A549 (cell line): ENCODE results near the gene VMA21. TPM values are rescaled to one million over a fixed set of nuclear protein-coding genes. Genes with fewer than 3 reads are reported as not detected.

Experiments used
- ATAC-seq, 2 experiments: fragments of 200-7000 bp in 1 of 2; fragments of >200 bp in 1 of 2; cut with Nextera tagmentation in 1 of 2; cut with Tn5 transposase in 1 of 2; 3 replicates each; pipeline versions ENCODE4 v1.8.0 to v1.9.1; 2018 to 2020; ENCODE audit warnings: mild to moderate bottlenecking in 1 of 2, moderate library complexity in 1 of 2
- CTCF ChIA-PET: fragments of 300-600 bp; sonication (Branson Sonifier 250); formaldehyde crosslinking; extraction: SDS; loops from one replicate; lab custom pipeline; 2021; ENCODE audit warnings: antibody characterized with exemption, inconsistent platforms; lab: Yijun Ruan, JAX
- POLR2A ChIA-PET: fragments of 350-600 bp; formaldehyde crosslinking; extraction: SDS; loops from one replicate; lab custom pipeline; 2021; ENCODE audit warnings: antibody characterized with exemption, inconsistent platforms; lab: Yijun Ruan, JAX
- DNase-seq, 2 experiments: peaks; one replicate each; pipeline versions ENCODE4 v3.0.0 to v3.0.0-alpha.2; 2011 to 2016; ENCODE audit warnings: low read depth in 1 of 2, low spot score in 1 of 2
- FAIRE-seq: peaks from 2 replicates; lab custom pipeline; 2011; peaks lifted over from hg19 to GRCh38; lab: Jason Lieb, UNC
- H3K27ac ChIP-seq, 2 experiments: fragments of >200 bp; sonication (Bioruptor Twin); formaldehyde crosslinking; 3 replicates each; pipeline ENCODE4 v1.5.1; 2016 to 2017
- H3K4me1 ChIP-seq: fragments of >200 bp; sonication (Bioruptor Twin); formaldehyde crosslinking; 3 replicates; pipeline ENCODE4 v1.6.1; 2016
- H3K4me2 ChIP-seq: fragments of >200 bp; sonication (Bioruptor Twin); formaldehyde crosslinking; 3 replicates; pipeline ENCODE4 v1.6.1; 2016
- H3K4me3 ChIP-seq: fragments of >200 bp; sonication (Bioruptor Twin); formaldehyde crosslinking; 3 replicates; pipeline ENCODE4 v1.5.1; 2016
- H3K9me3 ChIP-seq: fragments of >200 bp; sonication (Bioruptor Twin); formaldehyde crosslinking; 3 replicates; pipeline ENCODE4 v1.6.1; 2016
- BHLHE40 ChIP-seq: IDR thresholded peaks from 2 replicates; pipeline ENCODE4 v1.6.1; 2012; ENCODE audit warnings: low read depth, low read length, inconsistent platforms
- CBX2 ChIP-seq: fragments of 200-600 bp; sonication (generic); IDR thresholded peaks from 2 replicates; pipeline ENCODE4 v1.6.1; 2016; ENCODE audit warnings: low read depth, mild to moderate bottlenecking, borderline replicate concordance
- CBX8 ChIP-seq: fragments of 200-600 bp; sonication (generic); IDR thresholded peaks from 2 replicates; pipeline ENCODE4 v1.6.1; 2016
- CEBPB ChIP-seq, 2 experiments: fragments of >200 bp in 1 of 2; sonication (Bioruptor Twin) in 1 of 2; formaldehyde crosslinking in 1 of 2; IDR thresholded peaks; 2 replicates each; pipeline ENCODE4 v1.6.1; 2012 to 2016
- EP300 ChIP-seq, 2 experiments: fragments of >200 bp; sonication (Bioruptor Twin); formaldehyde crosslinking; IDR thresholded peaks; 2 replicates in 1 of 2; 3 replicates in 1 of 2; pipeline ENCODE4 v1.6.1; 2016 to 2017
- ESRRA ChIP-seq: fragments of 150-350 bp; IDR thresholded peaks from 2 replicates; pipeline ENCODE4 v1.6.1; 2014; ENCODE audit warnings: mild to moderate bottlenecking, low read length, borderline replicate concordance
- FOSB ChIP-seq: fragments of 250-450 bp; sonication (Bioruptor Pico); IDR thresholded peaks from 2 replicates; pipeline ENCODE4 v1.5.0; 2020; ENCODE audit warnings: mild to moderate bottlenecking, moderate library complexity
- HOXA7 ChIP-seq: fragments of 250-450 bp; sonication (Bioruptor Pico); IDR thresholded peaks from 2 replicates; pipeline ENCODE4 v1.5.0; 2020; ENCODE audit warnings: mild to moderate bottlenecking, moderate library complexity
- HOXB5 ChIP-seq: fragments of 250-450 bp; sonication (Bioruptor Pico); IDR thresholded peaks from 2 replicates; pipeline ENCODE4 v1.5.0; 2020; ENCODE audit warnings: mild to moderate bottlenecking, moderate library complexity
- JUN ChIP-seq, 2 experiments: fragments of >200 bp; sonication (Bioruptor Twin); formaldehyde crosslinking; IDR thresholded peaks; 2 replicates in 1 of 2; 3 replicates in 1 of 2; pipeline ENCODE4 v1.6.1; 2016 to 2017
- MAZ ChIP-seq: fragments of 150-350 bp; IDR thresholded peaks from 2 replicates; pipeline ENCODE4 v1.6.1; 2014; ENCODE audit warnings: antibody characterized with exemption, low read depth, low read length, borderline replicate concordance
- MYC ChIP-seq: IDR thresholded peaks from 2 replicates; pipeline ENCODE4 v1.6.1; 2012; ENCODE audit warnings: mild to moderate bottlenecking, inconsistent platforms, low read length, improper control_type of control experiment, borderline replicate concordance
- POLR2A ChIP-seq: IDR thresholded peaks from 2 replicates; pipeline ENCODE4 v1.6.1; 2012; ENCODE audit warnings: mild to moderate bottlenecking, low read length
- POLR2AphosphoS2 ChIP-seq: conservative IDR thresholded peaks from 2 replicates; pipeline ENCODE4 v1.6.1; 2012; ENCODE audit warnings: low read length, improper control_type of control experiment, inconsistent platforms
- RAD21 ChIP-seq, 2 experiments: fragments of >200 bp in 1 of 2; sonication (Bioruptor Twin) in 1 of 2; formaldehyde crosslinking in 1 of 2; IDR thresholded peaks in 1 of 2; conservative IDR thresholded peaks in 1 of 2; 2 replicates in 1 of 2; 3 replicates in 1 of 2; pipeline ENCODE4 v1.6.1; 2012 to 2018; ENCODE audit warnings: inconsistent platforms in 1 of 2
- RCOR1 ChIP-seq: fragments of 150-350 bp; IDR thresholded peaks from 2 replicates; pipeline ENCODE4 v1.6.1; 2014; ENCODE audit warnings: antibody characterized with exemption, low read length, low read depth
- SMC3 ChIP-seq: fragments of >200 bp; sonication (Bioruptor Twin); formaldehyde crosslinking; IDR thresholded peaks from 3 replicates; pipeline ENCODE4 v1.6.1; 2018; ENCODE audit warnings: inconsistent platforms
- TFCP2L1 ChIP-seq: fragments of 250-450 bp; sonication (Bioruptor Pico); IDR thresholded peaks from 2 replicates; pipeline ENCODE4 v1.5.0; 2021; ENCODE audit warnings: mild to moderate bottlenecking
- ZC3H11A ChIP-seq: fragments of 450-650 bp; IDR thresholded peaks from 2 replicates; pipeline ENCODE4 v1.6.1; 2014; ENCODE audit warnings: antibody characterized with exemption, mild to moderate bottlenecking
- ZFP36 ChIP-seq: fragments of 450-650 bp; IDR thresholded peaks from 2 replicates; pipeline ENCODE4 v1.6.1; 2014; ENCODE audit warnings: borderline replicate concordance; ENCODE audit not compliant: partially characterized antibody
- ZNF302 ChIP-seq: fragments of 250-450 bp; sonication (Bioruptor Pico); IDR thresholded peaks from 2 replicates; pipeline ENCODE4 v1.9.0; 2021; ENCODE audit warnings: inconsistent platforms, mild to moderate bottlenecking, moderate library complexity
- ZSCAN20 ChIP-seq: fragments of 250-450 bp; sonication (Bioruptor Pico); IDR thresholded peaks from 2 replicates; pipeline ENCODE4 v1.8.0; 2022; ENCODE audit warnings: mild to moderate bottlenecking, moderate library complexity
- WGBS: methylation state at CpG from one replicate; pipeline ENCODE4 v1.1.6; 2017; ENCODE audit errors: missing lambda C conversion rate; 5-methylcytosine and 5-hydroxymethylcytosine counted together
- polyA plus RNA-seq, 4 experiments: library from polyadenylated mRNA; depleted of rRNA in 3 of 4; stranded (reverse); fragments of >200 nt; fragmentation: RNase III in 1 of 4; extraction: RNeasy Plus Mini Kit Qiagen cat#74134 plus additional on column Dnase treatment in 1 of 4; gene quantifications; 2 replicates in 3 of 4; 3 replicates in 1 of 4; pipeline ENCODE4 v1.2.3, GENCODE V29; 2011 to 2017
- TF ChIP-seq, protein P1 (sequence below): fragments of 450-650 bp; IDR thresholded peaks from 2 replicates; pipeline ENCODE4 v1.6.1; 2014; ENCODE audit warnings: antibody characterized with exemption
- TF ChIP-seq, protein P2 (sequence below): fragments of 250-450 bp; sonication (Bioruptor Pico); IDR thresholded peaks from 2 replicates; pipeline ENCODE4 v1.5.0; 2020; ENCODE audit warnings: low read depth, mild to moderate bottlenecking, moderate library complexity
- TF ChIP-seq, protein P3 (sequence below): IDR thresholded peaks from 2 replicates; pipeline ENCODE4 v1.6.1; 2012
- TF ChIP-seq, protein P4 (sequence below): IDR thresholded peaks from 2 replicates; pipeline ENCODE4 v1.6.1; 2012; ENCODE audit warnings: low read depth, borderline replicate concordance

The VMA21 gene
- polyA plus RNA-seq, 2 of the 4 experiments (the other 2 are of a cell fraction) = 25.5 to 52.7 TPM

DNA sequence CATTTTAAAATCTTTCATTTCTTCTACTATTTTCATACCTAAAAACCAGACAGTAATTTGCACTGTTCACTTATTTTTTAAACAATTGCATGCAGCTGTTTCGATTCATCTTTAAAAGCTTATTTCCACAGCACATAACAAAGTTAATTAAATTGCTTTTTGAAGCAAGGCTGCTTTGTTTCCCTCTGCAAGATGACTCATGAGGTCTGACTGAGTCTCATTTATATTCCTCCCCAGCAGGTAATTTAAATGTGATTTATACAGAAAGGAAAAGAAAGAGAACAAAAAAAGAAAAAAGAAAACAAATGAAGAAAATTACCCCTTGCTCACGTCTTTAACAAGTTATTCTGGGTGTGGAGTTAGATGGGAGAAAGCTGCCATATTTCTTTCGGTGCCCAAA, 22.8 kb downstream of the VMA21 start (continued):
- TF ChIP-seq RAD21 (conservative IDR thresholded peaks at IDR 0.05 in 1 of 2, IDR thresholded peaks at IDR 0.05 in 1 of 2) = no peak

DNA sequence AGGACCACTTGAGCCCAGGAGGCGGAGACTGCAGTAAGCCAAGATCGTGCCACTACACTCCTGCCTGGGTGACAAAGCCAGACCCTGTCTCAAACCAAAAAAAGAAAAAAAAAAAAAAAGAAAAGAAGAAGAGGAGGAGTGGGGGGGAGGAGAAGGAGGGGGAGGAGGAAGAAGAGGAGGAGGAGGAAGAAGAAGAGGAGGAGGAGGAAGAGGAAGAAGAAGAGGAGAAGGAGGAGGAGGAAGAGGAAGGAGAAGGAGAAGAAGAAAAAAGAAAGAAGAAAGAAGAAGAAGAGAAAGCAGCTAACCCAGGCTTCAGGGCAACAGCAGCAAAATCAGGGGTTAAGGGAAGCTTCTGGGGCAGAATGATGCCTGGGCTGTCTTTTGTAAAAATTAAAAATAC, 27.5 kb downstream of the VMA21 start:
- CTCF ChIA-PET = no interaction called here
- no peaks in the 10 kb centered on the region for H3K9me3 ChIP-seq
- TF ChIP-seq CBX2 (no peak), EP300 (IDR thresholded peaks at IDR 0.05) (no peak), CBX8 (no peak), FOSB (no peak), SMC3 (no peak), ZSCAN20 (CRISPR knock-in tag) (no peak), ZC3H11A (no peak), JUN (IDR thresholded peaks at IDR 0.05) (no peak), HOXB5 (CRISPR knock-in tag) (no peak), ZFP36 (no peak), MYC (no peak), POLR2AphosphoS2 (no peak)
- TF ChIP-seq, protein P1, sequence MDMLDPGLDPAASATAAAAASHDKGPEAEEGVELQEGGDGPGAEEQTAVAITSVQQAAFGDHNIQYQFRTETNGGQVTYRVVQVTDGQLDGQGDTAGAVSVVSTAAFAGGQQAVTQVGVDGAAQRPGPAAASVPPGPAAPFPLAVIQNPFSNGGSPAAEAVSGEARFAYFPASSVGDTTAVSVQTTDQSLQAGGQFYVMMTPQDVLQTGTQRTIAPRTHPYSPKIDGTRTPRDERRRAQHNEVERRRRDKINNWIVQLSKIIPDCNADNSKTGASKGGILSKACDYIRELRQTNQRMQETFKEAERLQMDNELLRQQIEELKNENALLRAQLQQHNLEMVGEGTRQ = no peak
- TF ChIP-seq, protein P2, sequence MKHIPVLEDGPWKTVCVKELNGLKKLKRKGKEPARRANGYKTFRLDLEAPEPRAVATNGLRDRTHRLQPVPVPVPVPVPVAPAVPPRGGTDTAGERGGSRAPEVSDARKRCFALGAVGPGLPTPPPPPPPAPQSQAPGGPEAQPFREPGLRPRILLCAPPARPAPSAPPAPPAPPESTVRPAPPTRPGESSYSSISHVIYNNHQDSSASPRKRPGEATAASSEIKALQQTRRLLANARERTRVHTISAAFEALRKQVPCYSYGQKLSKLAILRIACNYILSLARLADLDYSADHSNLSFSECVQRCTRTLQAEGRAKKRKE (CRISPR knock-in tag) = no peak
- TF ChIP-seq, all 56 proteins: peak for 0
- no peaks in the 10 kb centered on the region for H3K4me1 ChIP-seq
- ATAC-seq = no peak
- no peak overlapping the region for H3K27ac ChIP-seq
- POLR2A ChIA-PET = no interaction called here
- no peak for DNase-seq
- no peak overlapping the region for H3K4me3 ChIP-seq
- no peak for FAIRE-seq
- 80% methylated on average over 1 of the region's 2 CpGs for WGBS
- H3K4me2 ChIP-seq = no peak overlapping the region

DNA sequence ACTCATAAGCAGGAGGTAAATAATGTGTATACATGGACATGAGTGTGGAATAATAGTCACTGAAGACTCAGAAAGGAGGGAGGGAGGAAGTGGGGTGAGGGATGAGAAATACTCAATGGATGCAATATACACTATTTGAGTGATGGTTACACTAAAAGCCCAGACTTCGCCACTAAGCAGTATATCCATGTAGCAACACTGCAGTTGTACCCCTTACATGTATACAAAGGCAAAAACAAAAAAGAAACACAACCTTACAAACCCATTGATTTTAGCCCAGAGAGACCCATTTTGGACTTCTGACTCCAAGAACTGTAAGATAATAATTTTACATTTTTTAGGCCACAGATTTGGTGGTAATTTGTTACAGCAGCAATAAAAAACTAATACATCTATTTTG, 51.5 kb downstream of the VMA21 start:
- CTCF ChIA-PET = no interaction called here
- WGBS = 0% methylated on average over 1 of the region's 1 CpG

More for the DNA sequence above, 51.5 kb downstream of the VMA21 start:
- TF ChIP-seq HOXB5 (CRISPR knock-in tag) = no peak
- no peak for TF ChIP-seq ZNF302 (CRISPR knock-in tag)
- TF ChIP-seq HOXA7 (CRISPR knock-in tag) = no peak
- TF ChIP-seq MAZ = no peak
- no peak for TF ChIP-seq TFCP2L1
- TF ChIP-seq RCOR1 = no peak
- no peak for TF ChIP-seq POLR2A
- TF ChIP-seq BHLHE40 = no peak
- no peak for TF ChIP-seq ESRRA
- TF ChIP-seq, protein P3, sequence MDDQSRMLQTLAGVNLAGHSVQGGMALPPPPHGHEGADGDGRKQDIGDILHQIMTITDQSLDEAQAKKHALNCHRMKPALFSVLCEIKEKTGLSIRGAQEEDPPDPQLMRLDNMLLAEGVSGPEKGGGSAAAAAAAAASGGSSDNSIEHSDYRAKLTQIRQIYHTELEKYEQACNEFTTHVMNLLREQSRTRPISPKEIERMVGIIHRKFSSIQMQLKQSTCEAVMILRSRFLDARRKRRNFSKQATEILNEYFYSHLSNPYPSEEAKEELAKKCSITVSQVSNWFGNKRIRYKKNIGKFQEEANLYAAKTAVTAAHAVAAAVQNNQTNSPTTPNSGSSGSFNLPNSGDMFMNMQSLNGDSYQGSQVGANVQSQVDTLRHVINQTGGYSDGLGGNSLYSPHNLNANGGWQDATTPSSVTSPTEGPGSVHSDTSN = no peak
- TF ChIP-seq POLR2AphosphoS2 = no peak
- TF ChIP-seq, protein P4, sequence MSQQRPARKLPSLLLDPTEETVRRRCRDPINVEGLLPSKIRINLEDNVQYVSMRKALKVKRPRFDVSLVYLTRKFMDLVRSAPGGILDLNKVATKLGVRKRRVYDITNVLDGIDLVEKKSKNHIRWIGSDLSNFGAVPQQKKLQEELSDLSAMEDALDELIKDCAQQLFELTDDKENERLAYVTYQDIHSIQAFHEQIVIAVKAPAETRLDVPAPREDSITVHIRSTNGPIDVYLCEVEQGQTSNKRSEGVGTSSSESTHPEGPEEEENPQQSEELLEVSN = no peak
- no peak for TF ChIP-seq FOSB
- TF ChIP-seq CEBPB (IDR thresholded peaks at IDR 0.05) = no peak
- Histone ChIP-seq H3K4me2 (no peak overlapping the region), H3K4me1 (no peaks in the 10 kb centered on the region), H3K27ac (no peak overlapping the region), H3K9me3 (no peaks in the 10 kb centered on the region), H3K4me3 (no peak overlapping the region)
- POLR2A ChIA-PET = no interaction called here
- FAIRE-seq (no peak), DNase-seq (no peak), ATAC-seq (no peak)
